DMS79 treated with DMSO at 0.1 percent for 48 hours (cell line): ENCODE results near the gene ANKRD37.

Experiments used
- DNase-seq: peaks from one replicate; lab custom pipeline; 2025; lab: John Stamatoyannopoulos, UW

Gene ANKRD37

DNA sequence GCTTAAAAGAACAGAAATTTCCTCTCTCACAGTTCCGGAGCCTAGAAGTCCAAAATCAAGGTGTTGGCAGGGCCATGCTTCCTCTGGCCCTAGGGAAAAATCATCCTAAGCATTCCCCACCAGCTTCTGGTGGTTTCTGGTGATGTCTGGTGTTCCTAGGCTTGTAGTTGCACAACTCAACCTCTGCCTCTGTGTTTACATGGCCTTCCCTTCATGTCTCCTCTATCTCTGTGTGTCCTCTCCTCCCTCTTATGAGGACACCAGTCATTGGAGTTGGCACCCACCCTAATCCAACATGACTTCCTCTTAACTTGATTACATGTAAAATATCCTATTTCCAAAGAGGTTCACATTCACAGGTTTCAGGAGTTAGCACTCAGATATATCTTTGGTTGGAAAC is 16.3 kb upstream of the ANKRD37 start:
- no peak for DNase-seq

DNA sequence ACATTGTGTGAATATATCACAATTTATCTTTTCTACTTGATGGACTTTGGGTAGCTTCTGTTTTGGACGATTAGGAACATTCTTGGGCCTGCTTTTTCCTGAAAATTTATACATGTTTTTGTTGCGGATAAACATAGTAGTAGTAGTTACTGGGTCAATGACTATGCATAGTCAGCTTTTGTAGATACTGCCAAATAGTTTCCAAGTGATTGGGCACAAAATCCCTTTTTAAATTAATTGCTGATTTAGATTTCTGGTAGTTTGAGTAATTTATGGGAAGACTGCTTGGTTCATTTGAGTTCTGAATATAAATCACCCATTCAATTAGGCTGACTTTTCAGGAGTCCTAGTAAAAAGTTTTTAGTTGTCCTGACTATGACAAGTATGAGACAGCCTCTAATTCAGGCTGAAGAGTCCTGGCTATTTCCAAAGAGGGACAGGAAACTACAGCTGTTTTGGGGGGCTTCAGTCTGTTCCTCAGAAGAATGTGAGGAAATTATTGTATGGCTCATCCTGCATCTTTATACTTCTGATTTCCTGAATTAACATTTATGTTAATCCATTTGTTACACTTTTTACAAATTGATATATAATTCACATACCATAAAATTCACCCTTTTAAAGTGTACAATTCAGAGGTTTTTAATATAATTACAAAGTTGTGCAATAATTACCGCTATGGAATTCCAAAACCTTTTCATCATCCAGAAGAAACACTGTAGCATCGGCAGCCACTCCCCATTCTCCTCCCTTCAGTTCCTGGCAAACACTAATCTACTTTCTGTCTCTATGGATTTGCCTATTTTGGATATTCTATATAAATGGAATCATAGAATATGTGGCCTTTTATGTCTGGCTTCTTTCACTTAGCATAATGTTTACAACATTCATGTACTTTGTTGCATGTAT is 15.1 kb upstream of the ANKRD37 start:
- DNase-seq = no peak

DNA sequence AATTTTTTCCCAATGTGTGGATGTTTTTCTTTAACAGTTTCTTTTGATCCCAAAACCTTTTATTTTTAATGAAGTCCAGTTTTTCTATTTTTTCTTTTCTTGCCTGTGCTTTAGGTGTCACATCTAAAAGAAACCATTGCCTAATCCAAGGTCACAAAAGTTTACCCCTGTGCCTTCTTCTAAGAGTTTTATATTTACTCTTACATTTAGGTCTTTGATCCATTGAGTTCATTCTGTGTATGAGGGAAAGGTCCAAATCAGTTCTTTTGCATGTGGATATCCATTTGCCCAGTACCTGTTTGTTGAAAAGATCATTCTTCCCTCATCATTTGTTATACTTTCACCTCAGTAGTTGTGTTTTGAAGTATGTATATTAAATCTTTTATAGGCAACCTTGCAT is 13.9 kb upstream of the ANKRD37 start:
- no peak for DNase-seq

DNA sequence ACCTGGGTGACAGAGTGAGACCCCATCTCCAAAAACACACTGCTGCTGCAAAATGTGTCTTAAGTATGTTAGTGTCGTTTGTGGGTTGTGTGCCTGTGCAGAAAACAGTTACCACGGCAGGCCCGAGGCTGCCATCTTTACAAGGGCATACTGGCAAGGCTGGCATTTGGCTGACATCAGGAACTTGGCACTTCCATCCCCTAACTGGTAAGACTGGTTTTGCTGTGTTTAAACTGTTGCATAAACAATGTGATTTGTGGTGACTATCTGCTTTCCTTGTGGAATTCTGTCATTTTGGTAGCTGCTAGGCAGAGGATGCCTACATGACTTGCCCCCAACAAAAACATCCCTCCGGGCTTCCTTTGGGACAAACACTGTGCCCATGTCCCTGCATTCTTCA is 13.2 kb upstream of the ANKRD37 start:
- DNase-seq = no peak

DNA sequence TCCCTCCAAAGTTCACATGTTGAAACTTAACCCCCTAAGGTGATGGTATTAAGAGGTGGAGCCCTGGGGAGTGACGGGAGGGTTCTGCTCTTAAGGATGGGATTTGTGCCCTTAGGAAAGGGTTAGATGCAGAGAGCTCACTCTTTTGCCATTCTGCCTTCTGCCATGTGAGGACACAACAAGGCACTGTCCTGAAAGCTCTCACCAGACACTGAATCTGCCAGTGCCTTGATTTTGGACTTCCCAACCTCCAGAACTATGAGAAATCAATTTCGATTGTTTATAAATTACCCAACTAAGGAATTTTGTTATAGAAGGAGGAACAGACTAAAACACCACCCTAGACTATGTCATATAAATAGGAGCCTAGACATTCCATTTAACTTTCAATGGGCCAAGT is 12.6 kb upstream of the ANKRD37 start:
- DNase-seq = no peak

DNA sequence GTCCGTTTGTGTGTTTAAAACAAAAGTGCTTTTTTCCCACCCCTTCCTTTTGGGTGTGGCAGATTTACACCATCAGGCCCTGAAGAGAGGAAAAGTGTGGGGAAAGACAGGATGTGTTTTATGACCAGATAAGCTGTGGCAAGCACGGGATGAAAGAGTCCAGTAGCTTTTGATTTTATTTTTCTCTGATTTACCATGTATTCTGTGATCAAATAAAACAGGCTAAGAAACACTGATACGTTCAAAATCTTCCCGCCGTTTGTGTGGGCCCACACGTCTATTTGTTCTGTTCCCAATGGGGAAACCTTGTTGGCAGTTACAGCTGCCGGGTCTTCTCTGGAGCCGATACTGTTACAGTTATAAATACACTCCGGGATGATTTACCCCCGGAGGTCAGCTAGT is 11.7 kb upstream of the ANKRD37 start:
- DNase-seq = no peak

DNA sequence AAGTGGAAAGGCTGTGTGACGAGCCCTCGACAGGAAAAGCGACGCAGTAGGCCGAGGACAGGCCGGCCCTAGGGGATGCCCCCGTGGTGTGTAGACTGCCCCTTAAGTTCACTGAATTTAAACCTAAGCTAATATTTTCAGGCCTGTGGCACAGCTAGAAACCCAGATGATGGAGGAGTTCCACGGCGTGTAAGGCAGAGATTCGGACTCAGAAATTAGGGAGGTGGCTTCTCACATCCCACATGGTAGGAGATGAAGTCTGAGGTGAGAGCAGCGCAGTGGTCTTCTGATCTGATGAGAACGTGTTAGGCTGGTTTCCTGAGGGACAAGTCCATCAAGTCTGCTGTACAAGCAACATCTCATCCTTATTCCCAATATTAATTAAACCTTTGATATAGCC is 8.7 kb upstream of the ANKRD37 start:
- no peak for DNase-seq

DNA sequence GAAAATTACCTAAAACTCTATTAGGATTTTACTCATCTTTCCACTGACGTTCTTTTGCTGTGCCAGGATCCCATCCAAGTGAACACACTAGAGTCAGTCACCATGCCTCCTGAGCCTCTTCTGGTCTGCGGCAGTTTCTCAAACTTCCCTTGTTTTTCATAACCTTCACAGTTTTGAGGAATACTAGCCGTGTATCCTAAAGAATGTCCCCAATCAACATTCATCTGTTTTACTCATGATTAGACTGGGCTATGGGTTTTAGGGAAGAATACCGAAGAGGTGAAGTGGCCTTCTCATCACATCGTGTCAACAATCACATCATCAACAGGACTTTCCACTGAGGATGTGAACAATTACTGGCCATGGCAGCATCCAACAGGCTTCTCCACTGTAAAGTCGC is 5.7 kb upstream of the ANKRD37 start:
- DNase-seq = no peak

DNA sequence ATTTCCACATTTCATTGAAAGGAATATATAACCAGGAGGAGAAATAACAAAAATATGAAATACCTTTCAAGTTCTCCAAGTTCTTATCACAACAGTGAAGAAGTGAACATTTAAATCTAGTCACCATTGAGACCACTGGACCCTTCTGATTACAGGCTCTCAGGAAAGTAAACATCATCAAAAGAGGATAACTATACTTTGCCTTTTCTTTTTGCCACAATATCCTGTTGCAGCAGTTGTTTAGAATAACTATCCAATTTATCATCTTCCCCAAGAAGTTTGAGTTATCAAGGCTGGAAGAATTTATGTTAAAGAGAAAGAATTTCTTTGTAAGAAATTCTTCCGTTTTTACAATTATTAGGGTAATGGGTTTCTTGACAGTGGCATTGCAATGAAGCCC is 4.5 kb upstream of the ANKRD37 start:
- no peak for DNase-seq

DNA sequence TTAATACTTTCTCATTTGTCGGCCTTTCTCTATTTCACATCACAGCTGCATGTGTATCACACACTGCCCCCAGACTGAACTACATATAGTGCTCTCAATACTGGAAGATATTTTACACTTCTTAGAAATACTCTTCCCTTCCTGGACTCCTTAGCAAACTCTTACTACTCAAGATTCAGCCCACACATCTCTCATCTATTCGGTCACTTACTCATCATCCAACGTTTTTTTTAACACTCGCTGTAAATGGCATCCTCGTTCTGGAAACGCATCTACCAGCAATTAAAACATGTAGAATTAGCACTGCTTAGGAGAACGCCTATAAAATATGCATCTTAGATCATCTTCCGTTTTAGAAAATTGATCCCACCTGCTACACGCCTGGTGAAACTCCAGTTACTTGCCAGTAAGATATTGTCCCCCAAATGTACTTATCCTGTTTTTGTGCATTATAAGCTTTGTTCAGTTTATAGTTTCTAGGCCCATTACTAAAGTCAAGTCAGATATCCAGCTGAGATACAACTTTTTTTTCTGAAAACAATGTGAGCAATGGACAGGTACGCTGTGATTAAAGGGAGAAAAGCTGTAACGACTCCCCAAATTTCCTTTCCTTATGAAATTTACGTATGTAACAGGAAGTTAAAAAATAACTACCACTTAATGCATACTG is 1.9 kb upstream of the ANKRD37 start:
- no peak for DNase-seq

DNA sequence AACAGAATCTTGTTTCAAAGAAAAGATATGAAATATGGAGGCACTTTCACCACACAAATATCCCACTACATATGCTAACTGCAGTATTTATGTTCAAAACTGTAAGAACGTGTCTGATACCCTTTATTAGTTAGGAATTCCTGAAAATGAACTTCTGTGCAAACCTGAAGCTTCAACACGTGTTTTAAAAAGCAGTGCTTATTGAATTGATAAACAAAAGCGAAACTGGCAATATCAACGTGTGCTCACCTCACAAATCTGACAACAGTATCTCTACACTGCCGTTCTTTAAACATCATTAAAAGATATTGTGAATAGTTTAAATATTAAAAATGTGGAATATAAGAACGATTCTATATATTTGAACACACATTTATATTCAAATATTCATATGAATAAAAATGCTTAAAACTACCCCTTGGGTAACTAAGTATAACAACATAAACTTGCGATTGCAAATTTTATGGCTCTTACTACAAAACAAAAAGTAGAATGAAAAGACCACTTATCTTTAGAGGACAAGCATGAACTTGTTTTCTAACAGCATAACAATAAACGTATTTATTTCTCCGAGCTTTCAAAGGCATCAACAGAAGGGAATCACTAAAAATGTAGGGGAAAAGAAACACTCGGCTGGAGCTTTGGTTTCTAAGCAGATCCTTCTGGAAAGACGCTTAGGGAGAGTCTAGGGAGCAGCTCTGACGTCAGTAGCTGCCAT is 1.2 kb upstream of the ANKRD37 start, which contains the start of gene LRP2BP:
LRP2BP (minus strand) TSS at position 687 of the 718 bp plus-strand sequence. CDS start 17,738 bp downstream, outside the sequence.
- peak; percentile 39 for DNase-seq

DNA sequence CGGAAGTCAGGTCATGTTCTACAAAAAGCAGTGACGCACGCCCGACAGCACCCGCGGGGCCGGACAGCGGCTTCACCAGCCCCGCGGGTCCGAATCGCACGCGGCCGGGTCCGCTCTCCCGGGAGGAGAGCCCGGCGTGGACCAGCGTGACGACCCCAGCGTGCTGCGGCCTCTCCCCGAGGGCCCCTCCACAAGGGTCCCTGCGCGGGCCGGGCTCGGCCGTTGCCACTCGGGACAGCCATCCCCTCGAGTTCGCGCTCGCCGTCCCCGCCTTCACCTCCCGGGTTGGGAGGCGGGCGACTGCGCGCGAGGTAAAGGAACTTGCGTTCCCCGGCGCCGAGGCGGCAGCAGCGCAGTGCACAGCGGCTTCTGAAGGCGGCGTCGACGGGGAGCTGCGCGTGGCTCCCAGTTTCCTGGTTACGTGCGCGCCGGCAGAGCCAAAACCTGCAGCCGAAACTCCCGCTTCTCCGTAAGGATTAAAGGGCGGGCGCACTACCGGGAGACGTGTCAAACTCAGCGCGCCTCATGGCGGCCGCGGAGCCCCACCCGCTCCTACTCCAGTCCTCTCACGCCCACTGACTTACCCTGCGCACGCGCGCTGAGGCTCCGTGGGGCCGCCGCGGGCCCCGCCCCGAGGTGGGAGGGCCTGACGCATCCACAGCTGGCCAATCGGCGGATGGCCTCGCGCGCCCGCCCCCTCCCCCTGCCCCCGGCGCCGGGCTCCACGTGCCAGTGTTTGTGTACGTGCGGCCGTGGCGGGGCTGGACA is 501 bp upstream of the ANKRD37 start:
- DNase-seq = peak; percentile 72

DNA sequence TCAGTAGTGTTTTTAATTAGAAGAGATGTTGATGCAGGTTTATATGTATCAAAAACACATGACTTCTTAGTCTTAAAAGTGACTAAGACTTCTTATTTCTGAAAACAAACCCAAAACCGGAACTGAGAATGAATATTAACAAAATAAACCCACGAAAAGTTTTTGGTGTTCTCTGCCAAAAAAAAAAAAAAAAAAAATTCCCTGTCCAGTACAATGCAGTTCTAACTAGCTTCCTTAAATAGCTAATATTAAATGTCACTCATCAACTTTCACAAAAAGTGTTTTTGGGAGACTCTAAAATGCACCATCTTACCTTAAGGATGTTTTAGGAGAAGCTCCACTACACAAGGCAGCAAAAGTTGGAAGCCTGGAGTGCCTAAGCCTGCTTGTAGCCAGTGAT is 2.0 kb downstream of the ANKRD37 start:
- DNase-seq = no peak

DNA sequence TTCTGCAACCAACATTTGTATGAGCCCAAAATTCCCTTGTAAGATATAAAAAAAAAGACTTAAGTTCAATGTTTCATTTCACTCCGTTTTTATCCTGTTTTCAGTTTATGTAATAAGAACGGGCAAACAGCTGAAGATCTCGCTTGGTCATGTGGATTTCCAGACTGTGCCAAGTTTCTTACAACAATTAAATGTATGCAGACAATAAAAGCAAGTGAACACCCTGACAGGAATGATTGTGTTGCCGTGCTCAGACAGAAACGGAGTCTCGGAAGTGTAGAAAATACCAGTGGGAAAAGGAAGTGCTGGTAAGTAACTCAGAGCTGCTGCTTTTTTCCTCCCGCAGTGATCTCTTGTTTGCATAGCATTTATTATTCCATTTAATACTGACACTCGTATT is 2.8 kb downstream of the ANKRD37 start:
- no peak for DNase-seq

DNA sequence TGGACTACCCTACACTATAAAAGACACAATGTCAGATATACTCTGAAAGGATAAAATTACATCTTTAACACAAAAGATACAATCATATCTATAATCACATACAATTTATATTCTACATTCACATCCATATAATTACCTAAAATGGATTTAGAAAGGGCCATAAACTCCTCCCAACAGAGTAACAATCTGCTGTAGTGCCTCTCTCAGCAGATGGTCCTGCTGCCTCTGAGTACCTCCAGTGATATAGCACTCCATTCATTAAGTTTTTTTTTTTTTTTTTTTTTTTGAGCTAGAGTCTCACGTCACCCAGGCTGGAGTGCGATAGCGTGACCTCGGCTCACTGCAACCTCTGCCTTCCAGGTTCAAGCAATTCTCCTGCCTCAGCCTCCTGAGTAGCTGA is 7.4 kb downstream of the ANKRD37 start:
- DNase-seq = no peak

DNA sequence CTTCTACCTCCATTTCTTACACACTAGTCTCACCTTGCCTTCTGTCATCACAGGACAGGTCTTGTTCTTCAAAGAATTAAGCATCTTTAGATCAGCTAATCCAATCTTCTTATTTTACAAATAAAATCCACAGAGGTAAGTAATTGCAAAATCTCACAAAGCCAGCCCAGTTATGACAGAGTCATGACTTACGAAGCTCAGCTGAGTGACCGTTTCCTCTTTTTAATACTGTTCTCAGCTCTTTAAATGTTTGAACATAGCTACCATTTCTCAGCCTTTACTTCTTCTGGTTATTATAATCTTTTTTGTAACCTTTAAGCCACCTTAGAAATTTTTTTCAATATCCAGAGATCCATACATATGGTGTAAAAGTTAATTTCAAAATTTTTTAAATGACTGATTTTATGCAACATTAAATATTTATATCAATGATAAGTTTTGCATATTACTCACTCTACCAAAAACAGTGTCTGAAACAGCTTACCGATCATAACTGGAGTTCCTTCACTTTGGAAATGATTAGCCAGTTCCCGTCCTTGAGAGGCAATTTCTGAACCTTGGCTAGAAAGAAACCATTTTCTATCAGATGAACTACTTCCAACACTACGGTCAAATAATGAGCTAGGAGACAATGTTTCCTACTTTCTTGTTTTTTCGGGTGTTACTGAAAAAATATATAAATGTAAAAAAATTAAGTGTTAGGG is 8.8 kb downstream of the ANKRD37 start:
- DNase-seq = no peak

DNA sequence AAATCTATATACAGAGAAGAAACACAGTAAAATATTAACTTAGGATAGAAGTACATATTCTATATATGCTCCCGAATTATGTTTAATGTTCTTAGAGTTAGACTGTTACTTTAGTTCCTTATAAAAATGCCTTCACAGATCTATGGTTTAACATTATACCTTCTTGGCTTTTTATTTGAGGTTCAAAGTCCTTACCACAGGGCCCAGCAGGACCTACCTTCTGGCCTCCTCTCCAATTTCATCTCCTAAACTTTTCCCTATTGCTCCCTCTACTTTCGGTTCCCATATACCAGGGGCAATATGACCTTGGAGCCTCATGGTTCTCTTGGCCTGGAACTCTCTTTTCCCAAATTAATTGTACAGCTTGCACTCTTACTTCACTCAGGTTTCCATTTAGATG is 11.8 kb downstream of the ANKRD37 start:
- no peak for DNase-seq

DNA sequence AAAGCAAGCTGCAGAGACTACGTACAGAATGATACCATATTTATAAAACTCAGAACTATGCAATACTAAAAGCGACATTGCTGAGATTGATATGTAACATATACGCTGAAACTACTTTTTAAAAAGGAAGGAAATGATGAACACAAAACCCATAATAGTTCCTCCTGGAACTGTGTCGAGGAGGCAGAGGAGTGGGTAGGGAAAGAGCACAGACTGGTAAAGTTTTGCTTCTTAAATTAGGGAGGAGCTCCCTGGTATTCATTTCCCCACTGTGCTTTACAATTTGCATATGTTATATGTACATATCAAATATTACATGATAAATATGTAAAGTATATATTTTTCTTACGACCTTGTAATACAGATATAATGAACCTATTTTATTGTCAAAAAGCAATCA is 15.2 kb downstream of the ANKRD37 start:
- DNase-seq = no peak

DNA sequence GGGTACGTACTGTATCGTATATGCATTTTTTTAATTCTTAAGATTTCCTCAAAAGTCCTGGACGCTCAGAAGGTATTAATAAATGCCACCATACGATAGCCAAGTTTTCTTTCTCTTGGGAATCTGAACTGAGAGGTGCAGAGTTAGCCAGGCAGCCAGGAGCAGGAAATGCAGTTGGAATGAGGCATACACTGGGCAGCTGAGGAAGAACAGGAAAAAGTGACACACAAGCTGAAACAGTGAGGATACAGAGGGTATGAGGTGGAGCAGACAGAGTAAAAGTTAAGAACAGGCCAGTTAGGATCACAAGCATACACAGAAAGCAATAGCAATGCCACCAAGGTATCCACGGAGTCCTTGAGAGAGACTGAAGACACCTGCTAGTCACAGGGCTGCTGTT is 15.8 kb downstream of the ANKRD37 start:
- no peak for DNase-seq

DNA sequence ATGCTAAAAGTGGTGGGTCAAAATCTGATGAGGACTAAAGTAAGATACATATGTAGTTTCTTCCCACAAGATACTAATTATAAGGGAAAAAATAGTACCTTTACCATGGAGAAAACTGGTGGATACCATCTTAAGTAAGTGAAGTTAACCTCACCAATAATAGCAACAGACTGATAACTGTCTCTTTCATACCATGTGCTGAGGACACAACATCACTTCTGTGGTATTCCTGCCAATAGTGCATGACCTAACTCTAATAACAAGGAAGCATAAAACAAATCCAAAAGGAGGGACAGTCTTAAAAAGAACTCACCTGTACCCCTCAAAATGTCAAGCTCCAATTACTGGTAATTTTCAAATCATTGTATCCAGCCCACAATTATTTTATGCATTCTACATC is 20.3 kb downstream of the ANKRD37 start:
- no peak for DNase-seq

DNA sequence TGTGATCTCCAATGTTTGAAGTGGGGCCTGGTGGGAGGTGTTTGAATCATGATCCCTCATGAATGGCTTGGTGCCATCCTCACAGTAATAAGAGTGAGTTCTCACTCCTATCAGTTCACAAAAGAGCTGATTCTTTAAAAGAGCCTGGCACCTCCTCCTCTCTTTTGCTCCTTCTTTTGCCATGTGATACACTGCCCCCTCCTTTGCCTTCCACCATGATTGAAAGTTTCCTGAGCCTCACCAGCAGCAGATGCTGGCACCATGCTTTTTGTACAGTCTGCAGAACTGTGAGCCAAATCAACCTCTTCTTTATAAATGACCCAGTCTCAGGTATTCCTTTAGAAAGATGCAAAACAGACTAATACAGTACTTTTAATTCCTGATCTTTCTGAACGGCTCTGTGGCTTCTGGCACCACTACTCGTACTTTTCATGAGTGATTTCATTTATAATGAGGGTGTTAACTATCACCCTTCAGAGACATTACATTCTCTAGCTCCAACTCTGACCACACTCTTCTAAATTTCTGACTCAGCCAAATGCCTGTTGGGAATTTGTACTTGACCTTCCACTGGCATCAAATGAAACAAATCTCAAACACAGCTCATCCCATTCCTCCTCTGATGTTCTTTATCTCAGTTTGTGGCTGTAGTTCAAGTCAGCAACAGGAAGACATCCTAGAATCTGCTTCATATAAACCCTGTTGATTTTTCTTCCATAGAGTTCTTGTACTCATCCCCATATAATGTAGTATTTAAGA is 24.9 kb downstream of the ANKRD37 start:
- DNase-seq = peak; percentile 25
